Endodermal cell (in vitro differentiated cells): ENCODE data around the gene ACVRL1. TPM values are rescaled to one million over a fixed set of nuclear protein-coding genes. Genes with fewer than 3 reads are reported as not detected.

Source experiments
- DNase-seq: peaks from one replicate; pipeline ENCODE4 v3.0.0-alpha.2; 2017
- H3K27ac ChIP-seq: 2 replicates; pipeline ENCODE4 v1.5.1; 2013; ENCODE audit warnings: mild to moderate bottlenecking, low read depth, low read length, moderate library complexity
- H3K27me3 ChIP-seq: 2 replicates; pipeline ENCODE4 v1.6.1; 2013; ENCODE audit warnings: mild to moderate bottlenecking, low read length, moderate library complexity; ENCODE audit not compliant: insufficient read depth, control insufficient read depth, poor library complexity, severe bottlenecking
- H3K36me3 ChIP-seq: 2 replicates; pipeline ENCODE4 v1.7.0; 2013; ENCODE audit warnings: mild to moderate bottlenecking, low read length, moderate library complexity; ENCODE audit not compliant: control insufficient read depth, insufficient read depth
- H3K4me1 ChIP-seq: one replicate; pipeline ENCODE4 v1.7.0; 2013; ENCODE audit warnings: low read length; ENCODE audit not compliant: control insufficient read depth, insufficient read depth
- H3K4me3 ChIP-seq: 2 replicates; pipeline ENCODE4 v1.5.1; 2013; ENCODE audit warnings: mild to moderate bottlenecking, low read length, moderate library complexity
- H3K9ac ChIP-seq: 2 replicates; pipeline ENCODE4 v1.6.1; 2013; ENCODE audit warnings: mild to moderate bottlenecking, low read length, moderate library complexity; ENCODE audit not compliant: poor library complexity, severe bottlenecking; ENCODE audit errors: extremely low read depth
- H3K9me3 ChIP-seq: 2 replicates; pipeline ENCODE4 v1.6.1; 2013; ENCODE audit warnings: mild to moderate bottlenecking, low read length, moderate library complexity; ENCODE audit not compliant: control insufficient read depth
- H3K27ac Mint-ChIP-seq: 2 replicates; pipeline ENCODE4 v1.8.0; 2020; ENCODE audit warnings: mixed read lengths
- H3K27me3 Mint-ChIP-seq: 2 replicates; pipeline ENCODE4 v1.8.0; 2021; ENCODE audit warnings: mild to moderate bottlenecking, mixed read lengths; ENCODE audit not compliant: insufficient read depth
- H3K36me3 Mint-ChIP-seq: 2 replicates; pipeline ENCODE4 v1.8.0; 2020; ENCODE audit warnings: low read depth, mixed read lengths
- H3K4me1 Mint-ChIP-seq: 2 replicates; pipeline ENCODE4 v1.8.0; 2020; ENCODE audit warnings: mixed read lengths
- H3K4me3 Mint-ChIP-seq: 2 replicates; pipeline ENCODE4 v1.8.0; 2020; ENCODE audit warnings: mild to moderate bottlenecking, moderate library complexity, mixed read lengths
- H3K9me3 Mint-ChIP-seq: 2 replicates; pipeline ENCODE4 v1.8.0; 2020; ENCODE audit warnings: mild to moderate bottlenecking, mixed read lengths
- CTCF ChIP-seq: fragments of 200-600 bp; sonication (generic); conservative IDR thresholded peaks from 2 replicates; pipeline ENCODE4 v1.5.0; 2021; ENCODE audit warnings: antibody characterized with exemption, mild to moderate bottlenecking
- WGBS, 2 experiments: methylation state at CpG; one replicate each; pipeline versions ENCODE4 v1.1.5 to v1.1.7; 2013; ENCODE audit warnings: missing lambda C conversion rate in 2 of 2, mixed read lengths in 1 of 2; ENCODE audit not compliant: insufficient coverage in 1 of 2, insufficient read length in 1 of 2; 5-methylcytosine and 5-hydroxymethylcytosine counted together
- total RNA-seq, 2 donors: library from RNA; stranded (reverse); fragmentation: NEBNext Ultra II Directional in 1 of 2; extraction: Animal tissue kit (Norgen Biotek cat#: 25700) in 1 of 2; gene quantifications; 2 replicates in 1 of 2; 3 replicates in 1 of 2; pipeline ENCODE4 v1.2.1, GENCODE V29; 2021

Gene ACVRL1
- total RNA-seq, 2 donors from 2014 or later: 0.42 to 0.64 TPM

GRCh38 chr12:51887476-51888315 is 19.6 kb upstream of the ACVRL1 start, which contains the start of gene ANKRD33:
TSS of gene ANKRD33 (plus strand) at chr12:51888103. CDS start at chr12:51888187, 84 bp downstream.
- Mint-ChIP-seq H3K27me3 (peaks cover 26% of the 10 kb centered on the region), H3K4me3 (peak within 1 kb of the TSS; percentile 51)
- peak within 1 kb of the TSS; percentile 60 for H3K4me3 ChIP-seq

GRCh38 chr12:51888316-51889215 is 18.7 kb upstream of the ACVRL1 start:
- no peak overlapping the region for H3K27ac ChIP-seq
- H3K27me3 ChIP-seq: peaks cover 11% of the 10 kb centered on the region
- peaks cover 1% of the 10 kb centered on the region for H3K4me1 Mint-ChIP-seq
- H3K36me3 Mint-ChIP-seq: no peaks in the 10 kb centered on the region
- H3K4me1 ChIP-seq: no peaks in the 10 kb centered on the region
- peak overlapping the region; percentile 51 for H3K4me3 Mint-ChIP-seq
- H3K27ac Mint-ChIP-seq: no peak overlapping the region
- TF ChIP-seq CTCF: no peak
- peak overlapping the region; percentile 60 for H3K4me3 ChIP-seq
- no peak overlapping the region for H3K9ac ChIP-seq
- H3K27me3 Mint-ChIP-seq: peaks cover 26% of the 10 kb centered on the region
- H3K36me3 ChIP-seq: no peaks in the 10 kb centered on the region
- WGBS, 2 experiments: 75 to 85% methylated on average over 9 to 15 of the region's 15 CpGs
- no peaks in the 10 kb centered on the region for H3K9me3 ChIP-seq
- DNase-seq: no peak
- H3K9me3 Mint-ChIP-seq: no peaks in the 10 kb centered on the region

More at GRCh38 chr12:51887476-51888315, 19.6 kb upstream of the ACVRL1 start, which contains the start of gene ANKRD33:
- no peaks in the 10 kb centered on the region for H3K36me3 ChIP-seq
- TF ChIP-seq CTCF: no peak
- Mint-ChIP-seq H3K27ac (no peak within 1 kb of the TSS), H3K36me3 (no peaks in the 10 kb centered on the region), H3K4me1 (peaks cover 1% of the 10 kb centered on the region), H3K9me3 (no peaks in the 10 kb centered on the region)
- no peaks in the 10 kb centered on the region for H3K9me3 ChIP-seq
- no peaks in the 10 kb centered on the region for H3K4me1 ChIP-seq
- WGBS, 2 experiments: 55 to 75% methylated on average over 21 to 41 of the region's 41 CpGs
- peaks cover 7% of the 10 kb centered on the region for H3K27me3 ChIP-seq
- H3K27ac ChIP-seq: no peak within 1 kb of the TSS
- H3K9ac ChIP-seq: no peak within 1 kb of the TSS
- DNase-seq: peak; percentile 98
